HL-60 (cell line): ENCODE data around the gene ADGRL3.

ENCODE experiments used
- DNase-seq, 2 experiments: peaks; one replicate each; pipeline ENCODE4 v3.0.0-alpha.2; 2010 to 2020; ENCODE audit warnings: low read depth in 1 of 2, low spot score in 1 of 2
- H3K27ac ChIP-seq: fragments of 250-450 bp; sonication (Bioruptor Pico); replicated peaks from 2 replicates; pipeline ENCODE4 v1.5.1; 2020; ENCODE audit warnings: mild to moderate bottlenecking, moderate library complexity
- H3K27me3 ChIP-seq: fragments of 250-450 bp; sonication (Bioruptor Pico); 2 replicates; pipeline ENCODE4 v1.5.1; 2021; ENCODE audit warnings: mild to moderate bottlenecking, moderate library complexity; ENCODE audit not compliant: insufficient read depth, poor library complexity, severe bottlenecking
- H3K4me3 ChIP-seq: replicated peaks from 2 replicates; pipeline ENCODE4 v1.5.1; 2011; ENCODE audit warnings: mild to moderate bottlenecking, control low read depth, low read length; ENCODE audit not compliant: insufficient read depth
- CTCF ChIP-seq: IDR thresholded peaks from one replicate; pipeline ENCODE4 v1.5.1; 2011; ENCODE audit warnings: low read length, control low read depth, inconsistent platforms; ENCODE audit not compliant: insufficient read depth
- GABPA ChIP-seq: IDR thresholded peaks from 2 replicates; pipeline ENCODE4 v1.6.1; 2012; ENCODE audit warnings: low read depth
- POLR2AphosphoS5 ChIP-seq: IDR thresholded peaks from 2 replicates; pipeline ENCODE4 v1.6.1; 2012; ENCODE audit warnings: low read depth
- REST ChIP-seq: IDR thresholded peaks from 2 replicates; pipeline ENCODE4 v1.6.1; 2012; ENCODE audit warnings: low read depth; ENCODE audit not compliant: insufficient replicate concordance
- SPI1 ChIP-seq: IDR thresholded peaks from 2 replicates; pipeline ENCODE4 v1.6.1; 2012; ENCODE audit warnings: low read depth, mild to moderate bottlenecking, borderline replicate concordance

Gene ADGRL3

GRCh38 chr4:61614231-61614630 lies 414.1 kb downstream of the ADGRL3 start:
- H3K4me3 ChIP-seq: no peak overlapping the region
- TF ChIP-seq REST (no peak), POLR2AphosphoS5 (no peak), SPI1 (no peak), CTCF (no peak), GABPA (no peak)
- DNase-seq: no peak
- no peaks in the 10 kb centered on the region for H3K27me3 ChIP-seq
- H3K27ac ChIP-seq: no peak overlapping the region

GRCh38 chr4:61619528-61619927 lies 419.4 kb downstream of the ADGRL3 start:
- DNase-seq: no peak
- Histone ChIP-seq H3K27me3 (no peaks in the 10 kb centered on the region), H3K27ac (no peak overlapping the region), H3K4me3 (no peak overlapping the region)
- TF ChIP-seq SPI1 (no peak), POLR2AphosphoS5 (no peak), GABPA (no peak), REST (no peak), CTCF (no peak)

GRCh38 chr4:61628282-61628681 lies 428.2 kb downstream of the ADGRL3 start:
- Histone ChIP-seq H3K27ac (no peak overlapping the region), H3K4me3 (no peak overlapping the region), H3K27me3 (no peaks in the 10 kb centered on the region)
- no peak for DNase-seq
- TF ChIP-seq POLR2AphosphoS5 (no peak), REST (no peak), CTCF (no peak), GABPA (no peak), SPI1 (no peak)
